Endodermal cell (in vitro differentiated cells): ENCODE data around the gene ANKRD62. TPM values are rescaled to one million over a fixed set of nuclear protein-coding genes. Genes with fewer than 3 reads are reported as not detected.

Experiments used
- DNase-seq: peaks from one replicate; pipeline ENCODE4 v3.0.0-alpha.2; 2017
- H3K27ac ChIP-seq: 2 replicates; pipeline ENCODE4 v1.5.1; 2013; ENCODE audit warnings: mild to moderate bottlenecking, low read depth, low read length, moderate library complexity
- H3K27me3 ChIP-seq: 2 replicates; pipeline ENCODE4 v1.6.1; 2013; ENCODE audit warnings: mild to moderate bottlenecking, low read length, moderate library complexity; ENCODE audit not compliant: insufficient read depth, control insufficient read depth, poor library complexity, severe bottlenecking
- H3K36me3 ChIP-seq: 2 replicates; pipeline ENCODE4 v1.7.0; 2013; ENCODE audit warnings: mild to moderate bottlenecking, low read length, moderate library complexity; ENCODE audit not compliant: control insufficient read depth, insufficient read depth
- H3K4me1 ChIP-seq: one replicate; pipeline ENCODE4 v1.7.0; 2013; ENCODE audit warnings: low read length; ENCODE audit not compliant: control insufficient read depth, insufficient read depth
- H3K4me3 ChIP-seq: 2 replicates; pipeline ENCODE4 v1.5.1; 2013; ENCODE audit warnings: mild to moderate bottlenecking, low read length, moderate library complexity
- H3K9ac ChIP-seq: 2 replicates; pipeline ENCODE4 v1.6.1; 2013; ENCODE audit warnings: mild to moderate bottlenecking, low read length, moderate library complexity; ENCODE audit not compliant: poor library complexity, severe bottlenecking; ENCODE audit errors: extremely low read depth
- H3K9me3 ChIP-seq: 2 replicates; pipeline ENCODE4 v1.6.1; 2013; ENCODE audit warnings: mild to moderate bottlenecking, low read length, moderate library complexity; ENCODE audit not compliant: control insufficient read depth
- H3K27ac Mint-ChIP-seq: 2 replicates; pipeline ENCODE4 v1.8.0; 2020; ENCODE audit warnings: mixed read lengths
- H3K27me3 Mint-ChIP-seq: 2 replicates; pipeline ENCODE4 v1.8.0; 2021; ENCODE audit warnings: mild to moderate bottlenecking, mixed read lengths; ENCODE audit not compliant: insufficient read depth
- H3K36me3 Mint-ChIP-seq: 2 replicates; pipeline ENCODE4 v1.8.0; 2020; ENCODE audit warnings: low read depth, mixed read lengths
- H3K4me1 Mint-ChIP-seq: 2 replicates; pipeline ENCODE4 v1.8.0; 2020; ENCODE audit warnings: mixed read lengths
- H3K4me3 Mint-ChIP-seq: 2 replicates; pipeline ENCODE4 v1.8.0; 2020; ENCODE audit warnings: mild to moderate bottlenecking, moderate library complexity, mixed read lengths
- H3K9me3 Mint-ChIP-seq: 2 replicates; pipeline ENCODE4 v1.8.0; 2020; ENCODE audit warnings: mild to moderate bottlenecking, mixed read lengths
- CTCF ChIP-seq: fragments of 200-600 bp; sonication (generic); conservative IDR thresholded peaks from 2 replicates; pipeline ENCODE4 v1.5.0; 2021; ENCODE audit warnings: antibody characterized with exemption, mild to moderate bottlenecking
- WGBS, 2 experiments: methylation state at CpG; one replicate each; pipeline versions ENCODE4 v1.1.5 to v1.1.7; 2013; ENCODE audit warnings: missing lambda C conversion rate in 2 of 2, mixed read lengths in 1 of 2; ENCODE audit not compliant: insufficient coverage in 1 of 2, insufficient read length in 1 of 2; 5-methylcytosine and 5-hydroxymethylcytosine counted together
- total RNA-seq, 2 donors: library from RNA; stranded (reverse); fragmentation: NEBNext Ultra II Directional in 1 of 2; extraction: Animal tissue kit (Norgen Biotek cat#: 25700) in 1 of 2; gene quantifications; 2 replicates in 1 of 2; 3 replicates in 1 of 2; pipeline ENCODE4 v1.2.1, GENCODE V29; 2021

Gene ANKRD62
- total RNA-seq, 2 donors from 2014 or later = not detected

- WGBS, 2 experiments = 89 to 96% methylated on average over 15 to 18 of the region's 18 CpGs
- no peak overlapping the region for H3K9ac ChIP-seq
- Mint-ChIP-seq H3K4me1 (no peaks in the 10 kb centered on the region), H3K4me3 (no peak overlapping the region), H3K36me3 (no peaks in the 10 kb centered on the region), H3K9me3 (peaks cover 6% of the 10 kb centered on the region), H3K27me3 (peaks cover 4% of the 10 kb centered on the region), H3K27ac (no peak overlapping the region)
- H3K4me3 ChIP-seq = no peak overlapping the region
- H3K4me1 ChIP-seq = no peaks in the 10 kb centered on the region
- DNase-seq = no peak
- no peaks in the 10 kb centered on the region for H3K27me3 ChIP-seq
- no peak for TF ChIP-seq CTCF
- H3K27ac ChIP-seq = no peak overlapping the region
- H3K9me3 ChIP-seq = no peaks in the 10 kb centered on the region
- no peaks in the 10 kb centered on the region for H3K36me3 ChIP-seq
These were observed 6.8 kb upstream of the ANKRD62 start for GRCh38 chr18:12086677-12087470.

- DNase-seq = no peak
- WGBS, 2 experiments = 79 to 86% methylated on average over 3 of the region's 3 CpGs
- no peaks in the 10 kb centered on the region for H3K36me3 Mint-ChIP-seq
These were observed 6.1 kb upstream of the ANKRD62 start for GRCh38 chr18:12087471-12088025.

GRCh38 chr18:12088096-12088495, 5.5 kb upstream of the ANKRD62 start:
- no peak overlapping the region for H3K27ac ChIP-seq
- H3K9me3 Mint-ChIP-seq = peaks cover 8% of the 10 kb centered on the region
- no peaks in the 10 kb centered on the region for H3K27me3 ChIP-seq
- H3K9me3 ChIP-seq = no peaks in the 10 kb centered on the region
- no peaks in the 10 kb centered on the region for H3K36me3 Mint-ChIP-seq
- H3K4me1 ChIP-seq = no peaks in the 10 kb centered on the region
- H3K27ac Mint-ChIP-seq = no peak overlapping the region
- DNase-seq = no peak
- no peak overlapping the region for H3K4me3 Mint-ChIP-seq
- TF ChIP-seq CTCF = no peak
- peaks cover 7% of the 10 kb centered on the region for H3K27me3 Mint-ChIP-seq
- H3K9ac ChIP-seq = no peak overlapping the region
- H3K4me3 ChIP-seq = no peak overlapping the region
- H3K4me1 Mint-ChIP-seq = no peaks in the 10 kb centered on the region
- no peaks in the 10 kb centered on the region for H3K36me3 ChIP-seq
- WGBS, 2 experiments = 86 to 90% methylated on average over 4 of the region's 4 CpGs

More at GRCh38 chr18:12087471-12088025, 6.1 kb upstream of the ANKRD62 start:
- Mint-ChIP-seq H3K4me3 (no peak overlapping the region), H3K27ac (no peak overlapping the region), H3K27me3 (peaks cover 3% of the 10 kb centered on the region), H3K9me3 (peaks cover 6% of the 10 kb centered on the region), H3K4me1 (no peaks in the 10 kb centered on the region)
- no peak for TF ChIP-seq CTCF
- Histone ChIP-seq H3K9me3 (no peaks in the 10 kb centered on the region), H3K4me1 (no peaks in the 10 kb centered on the region), H3K9ac (no peak overlapping the region), H3K27ac (no peak overlapping the region), H3K27me3 (no peaks in the 10 kb centered on the region), H3K36me3 (no peaks in the 10 kb centered on the region), H3K4me3 (no peak overlapping the region)
